Ovary (tissue), 9 donors: ENCODE results near the gene MAST3. TPM values are rescaled to one million over a fixed set of nuclear protein-coding genes. Genes with fewer than 3 reads are reported as not detected.

Experiments used
- DNase-seq, 5 donors: peaks; one replicate each; pipeline ENCODE4 v3.0.0-alpha.2; 2019 to 2020
- H3K27ac ChIP-seq, 2 donors: fragments of 200-600 bp; one replicate each; pipeline versions ENCODE4 v1.5.1 to v1.8.0; 2019 to 2022
- H3K27me3 ChIP-seq: fragments of 200-600 bp; one replicate; pipeline ENCODE4 v1.8.0; 2022
- H3K36me3 ChIP-seq: fragments of 200-600 bp; sonication (generic); one replicate; pipeline ENCODE4 v1.5.1; 2019
- H3K4me1 ChIP-seq: one replicate; pipeline ENCODE4 v1.8.1; 2013; ENCODE audit warnings: mild to moderate bottlenecking, moderate library complexity; ENCODE audit not compliant: insufficient read depth
- H3K4me3 ChIP-seq: fragments of 200-600 bp; sonication (generic); one replicate; pipeline ENCODE4 v1.5.1; 2017
- H3K9me3 ChIP-seq, 2 donors: fragments of 200-600 bp in 1 of 2; sonication (generic) in 1 of 2; one replicate each; pipeline versions ENCODE4 v1.5.1 to v1.8.1; 2013 to 2019; ENCODE audit warnings: mild to moderate bottlenecking in 1 of 2, moderate library complexity in 1 of 2
- EP300 ChIP-seq: sonication (generic); formaldehyde crosslinking; IDR thresholded peaks from one replicate; pipeline ENCODE4 v1.6.1; 2017; ENCODE audit warnings: antibody characterized with exemption
- POLR2A ChIP-seq: fragments of 450-650 bp; IDR thresholded peaks from one replicate; pipeline ENCODE4 v1.6.1; 2017; ENCODE audit warnings: antibody characterized with exemption, mild to moderate bottlenecking, moderate library complexity
- WGBS, 3 donors: extraction: QIAGEN DNeasy Blood & Tissue Kit in 1 of 3; methylation state at CpG; one replicate each; pipeline versions ENCODE4 v1.1.5 to v1.1.7; 2013 to 2017; 5-methylcytosine and 5-hydroxymethylcytosine counted together
- intact Hi-C, 4 donors: fragments of 100-400 bp; cut with DNase I; formaldehyde crosslinking; loops; one replicate each; pipeline versions ENCODE4 v1.11.0 to v1.15.1; 2022 to 2023
- polyA plus RNA-seq, 2 donors: library from polyadenylated mRNA; stranded (reverse); fragments of 200-250 nt in 1 of 2; fragments of 350-450 nt in 1 of 2; fragmentation: Illumina TruSeq in 1 of 2; extraction: RNeasy Lipid Tissue Mini Kit (QIAGEN cat#74804) in 1 of 2; gene quantifications; one replicate each; pipeline ENCODE4 v1.2.3, GENCODE V29; 2013 to 2014
- total RNA-seq, 7 donors: library from RNA; depleted of rRNA in 2 of 7; stranded (reverse); fragments of >200 nt in 2 of 7; fragmentation: NEBNext Ultra II Directional in 3 of 7; extraction: Animal tissue kit (Norgen Biotek cat#: 25700) in 3 of 7; gene quantifications; one replicate each; pipeline versions ENCODE4 v1.1.0 to v1.2.4, GENCODE V29; 2016 to 2023
- TF ChIP-seq, protein P1 (sequence below), 3 donors: fragments of 450-650 bp in 2 of 3; fragments of 200-600 bp in 1 of 3; IDR thresholded peaks; one replicate each; pipeline versions ENCODE4 v1.5.1 to v1.8.0; 2016 to 2022; ENCODE audit warnings: antibody characterized with exemption in 3 of 3, mild to moderate bottlenecking in 1 of 3
- donor health status: DM: no; HTN: no; CAD: no; lungs with moderate emphysema.
- donor health status: DM: no; HTN: no; CAD: no.
- donor health status: Bipolar disorder and iron deficiency.
- donor health status: DM: yes; HTN: yes; CAD: no.
- donor health status: DM: no; HTN: no; CAD: no.
- donor health status: DM: yes; HTN: yes; CAD: no.

Gene MAST3
- total and polyA plus RNA-seq, 9 donors = 2.4 to 12.2 (median 9.9) TPM

GRCh38 chr19:18055967-18056366, 41.6 kb upstream of the MAST3 start:
- H3K9me3 ChIP-seq = no peaks in the 10 kb centered on the region
- H3K36me3 ChIP-seq = no peaks in the 10 kb centered on the region
- peaks cover 2% of the 10 kb centered on the region for H3K4me1 ChIP-seq
- intact Hi-C loops = loop anchor here in 1 of 4 donors (5.0 kb wide), 1 partner anchor 39 kb away; no protein-coding TSS in a partner anchor
- no peak for DNase-seq
- 73 to 77% (median 76%) methylated on average over 5 of the region's 5 CpGs for whole genome bisulfite sequencing, 3 donors
- H3K4me3 ChIP-seq = no peak overlapping the region
- no peaks in the 10 kb centered on the region for H3K27me3 ChIP-seq
- no peak overlapping the region for H3K27ac ChIP-seq
- TF ChIP-seq EP300 (no peak), POLR2A (no peak)
- TF ChIP-seq, protein P1, sequence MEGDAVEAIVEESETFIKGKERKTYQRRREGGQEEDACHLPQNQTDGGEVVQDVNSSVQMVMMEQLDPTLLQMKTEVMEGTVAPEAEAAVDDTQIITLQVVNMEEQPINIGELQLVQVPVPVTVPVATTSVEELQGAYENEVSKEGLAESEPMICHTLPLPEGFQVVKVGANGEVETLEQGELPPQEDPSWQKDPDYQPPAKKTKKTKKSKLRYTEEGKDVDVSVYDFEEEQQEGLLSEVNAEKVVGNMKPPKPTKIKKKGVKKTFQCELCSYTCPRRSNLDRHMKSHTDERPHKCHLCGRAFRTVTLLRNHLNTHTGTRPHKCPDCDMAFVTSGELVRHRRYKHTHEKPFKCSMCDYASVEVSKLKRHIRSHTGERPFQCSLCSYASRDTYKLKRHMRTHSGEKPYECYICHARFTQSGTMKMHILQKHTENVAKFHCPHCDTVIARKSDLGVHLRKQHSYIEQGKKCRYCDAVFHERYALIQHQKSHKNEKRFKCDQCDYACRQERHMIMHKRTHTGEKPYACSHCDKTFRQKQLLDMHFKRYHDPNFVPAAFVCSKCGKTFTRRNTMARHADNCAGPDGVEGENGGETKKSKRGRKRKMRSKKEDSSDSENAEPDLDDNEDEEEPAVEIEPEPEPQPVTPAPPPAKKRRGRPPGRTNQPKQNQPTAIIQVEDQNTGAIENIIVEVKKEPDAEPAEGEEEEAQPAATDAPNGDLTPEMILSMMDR (IDR thresholded peaks at IDR 0.05) = no peak

DNA sequence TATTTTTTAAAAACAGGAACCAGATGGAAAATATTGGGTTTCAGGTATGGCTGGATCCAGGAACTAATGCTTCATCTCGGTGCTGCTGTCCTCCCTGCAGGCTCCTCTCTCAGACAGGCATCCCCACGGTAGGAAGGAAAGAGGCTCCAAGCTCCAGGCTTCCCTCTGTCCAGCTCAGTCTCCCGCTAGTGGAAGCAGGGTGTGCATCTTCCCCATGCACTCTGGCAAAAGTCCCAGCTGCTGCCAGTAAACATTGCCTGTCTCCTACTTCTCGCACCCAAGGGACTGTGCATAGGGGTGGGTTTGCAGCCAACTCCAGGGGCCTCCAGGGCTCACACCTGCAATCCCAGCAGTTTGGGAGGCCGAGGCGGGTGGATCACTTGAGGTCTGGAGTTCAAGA, 40.0 kb upstream of the MAST3 start:
- Histone ChIP-seq H3K27ac (no peak overlapping the region), H3K27me3 (no peaks in the 10 kb centered on the region), H3K4me3 (no peak overlapping the region), H3K4me1 (no peaks in the 10 kb centered on the region), H3K36me3 (no peaks in the 10 kb centered on the region), H3K9me3 (no peaks in the 10 kb centered on the region)
- TF ChIP-seq, protein P1 (IDR thresholded peaks at IDR 0.05) = no peak
- no peak for TF ChIP-seq POLR2A
- TF ChIP-seq EP300 = no peak
- DNase-seq = peak in 2 of 5 donors; percentile 27 to 39
- intact Hi-C loops = loop anchor here in 1 of 4 donors (5.0 kb wide), 1 partner anchor 40 kb away; no protein-coding TSS in a partner anchor
- WGBS, 3 donors = 50 to 67% (median 62%) methylated on average over 6 of the region's 6 CpGs

DNA sequence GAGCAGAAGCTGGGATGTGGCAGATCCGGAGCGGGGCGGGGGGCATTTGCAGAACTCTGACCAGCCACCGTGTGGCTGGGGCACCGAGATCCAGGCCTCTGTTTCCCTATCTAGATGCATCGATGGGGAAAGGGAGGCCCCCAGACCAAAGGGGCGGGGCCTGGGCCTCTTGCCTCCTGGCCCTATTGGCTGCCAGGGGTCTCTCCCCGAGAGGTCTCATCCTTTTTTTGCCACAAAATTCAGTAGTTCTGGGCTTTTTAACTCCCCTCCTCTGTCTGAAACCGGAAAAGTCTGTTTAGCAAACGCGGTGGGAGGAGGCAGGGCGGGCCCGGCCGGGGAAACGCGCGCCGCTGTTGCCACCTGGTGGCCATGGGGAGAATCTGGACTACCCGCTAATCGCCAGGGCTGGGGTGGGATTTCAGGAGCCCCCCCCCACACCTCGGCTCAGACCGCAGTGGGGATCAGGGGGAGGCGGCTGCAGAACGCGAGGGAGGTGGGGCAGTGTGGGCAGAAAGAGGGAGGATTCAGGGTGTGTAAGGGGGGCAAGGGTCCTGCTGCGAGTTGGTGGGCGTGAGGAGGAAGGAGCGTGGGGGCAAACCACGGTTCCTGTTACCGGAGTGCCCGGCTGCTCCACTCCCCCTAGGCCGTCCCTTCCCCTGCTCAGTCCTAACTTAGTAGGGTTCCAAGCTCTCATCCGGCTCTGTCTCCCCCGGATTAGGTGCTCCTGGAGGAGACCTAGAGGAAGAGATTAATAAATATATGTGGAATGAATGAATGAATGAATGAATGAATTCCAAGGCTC, 39.2 kb upstream of the MAST3 start:
- Histone ChIP-seq H3K27me3 (no peaks in the 10 kb centered on the region), H3K4me3 (peak overlapping the region; percentile 12), H3K36me3 (no peaks in the 10 kb centered on the region), H3K9me3 (no peaks in the 10 kb centered on the region), H3K4me1 (no peaks in the 10 kb centered on the region), H3K27ac (no peak overlapping the region)
- intact Hi-C loops = loop anchor here (2.0 to 5.0 kb wide), 3 partner anchors 41 to 52 kb away; partner anchors contain the start of gene ARRDC2 (in 1 of the 4)
- 2 to 3% (median 3%) methylated on average over 33 to 34 of the region's 34 CpGs for WGBS, 3 donors
- peak; percentile 63 to 86 (median 80) for DNase-seq
- TF ChIP-seq EP300 (no peak), POLR2A (no peak)
- TF ChIP-seq, protein P1 (IDR thresholded peaks at IDR 0.05) = peak; percentile 83 to 92 (median 87)

- no peaks in the 10 kb centered on the region for H3K9me3 ChIP-seq
- intact Hi-C loops = loop anchor here (2.0 to 5.0 kb wide), 3 partner anchors 42 to 52 kb away; partner anchors contain the start of gene ARRDC2 (in 1 of the 4)
- no peaks in the 10 kb centered on the region for H3K27me3 ChIP-seq
- no peaks in the 10 kb centered on the region for H3K4me1 ChIP-seq
- no peak for TF ChIP-seq POLR2A
- WGBS, 3 donors = 61 to 71% (median 69%) methylated on average over 8 of the region's 8 CpGs
- no peaks in the 10 kb centered on the region for H3K36me3 ChIP-seq
- H3K4me3 ChIP-seq = no peak overlapping the region
- no peak overlapping the region for H3K27ac ChIP-seq
- DNase-seq = no peak
These were observed 38.3 kb upstream of the MAST3 start for GRCh38 chr19:18059297-18059696.

DNA sequence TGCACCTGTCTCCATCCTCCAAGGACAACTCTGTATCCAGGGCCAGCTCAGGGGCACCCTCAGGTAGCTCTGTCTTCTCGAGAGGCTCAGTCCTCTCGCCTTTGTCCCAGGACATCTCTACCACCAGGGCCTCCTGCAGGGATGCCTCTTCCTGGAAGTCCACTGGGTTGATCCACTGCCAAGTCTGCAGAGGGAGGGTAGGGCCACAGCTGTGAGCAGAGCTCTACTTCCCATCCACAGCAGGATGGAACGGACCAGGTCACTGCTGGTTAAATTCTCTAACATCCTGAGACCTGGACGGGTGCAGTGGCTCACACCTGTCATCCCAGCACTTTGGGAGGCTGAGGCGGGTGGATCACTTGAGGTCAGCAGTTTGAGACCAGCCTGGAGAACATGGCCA, 37.7 kb upstream of the MAST3 start:
- WGBS, 3 donors = 57 to 70% (median 68%) methylated on average over 4 to 5 of the region's 5 CpGs
- no peaks in the 10 kb centered on the region for H3K27me3 ChIP-seq
- intact Hi-C loops = loop anchor here (2.0 to 5.0 kb wide), 3 partner anchors 43 to 53 kb away; partner anchors contain the start of gene ARRDC2 (in 1 of the 4)
- no peak for DNase-seq
- no peaks in the 10 kb centered on the region for H3K36me3 ChIP-seq
- H3K27ac ChIP-seq = no peak overlapping the region
- no peaks in the 10 kb centered on the region for H3K4me1 ChIP-seq
- H3K4me3 ChIP-seq = no peak overlapping the region
- H3K9me3 ChIP-seq = no peaks in the 10 kb centered on the region
- TF ChIP-seq, protein P1 (IDR thresholded peaks at IDR 0.05) = no peak
- TF ChIP-seq POLR2A = no peak
- no peak for TF ChIP-seq EP300
